CD4-positive, alpha-beta T cell (primary cell): ENCODE measurements around the gene ADGRG1. TPM values are rescaled to one million over a fixed set of nuclear protein-coding genes. Genes with fewer than 3 reads are reported as not detected.

Experiments
- ATAC-seq: fragments of 200-7000 bp; cut with Tn5 transposase; one replicate; pipeline ENCODE4 v1.10.0; 2022; ENCODE audit warnings: mild to moderate bottlenecking; ENCODE audit not compliant: poor library complexity
- CTCF ChIA-PET: fragments of 350-600 bp; sonication (Branson Sonifier 250); formaldehyde crosslinking; loops from one replicate; lab custom pipeline; 2021; ENCODE audit warnings: antibody characterized with exemption, inconsistent platforms; lab: Charles Lee
- POLR2A ChIA-PET: fragments of 350-600 bp; sonication (Branson Sonifier 250); formaldehyde crosslinking; loops from one replicate; lab custom pipeline; 2021; ENCODE audit warnings: antibody characterized with exemption, inconsistent platforms; lab: Charles Lee
- DNase-seq, 14 experiments: peaks; one replicate each; pipeline ENCODE4 v3.0.0-alpha.2; 2013 to 2020; ENCODE audit warnings: mixed read lengths in 2 of 14
- H3K27ac ChIP-seq, 2 donors: one replicate each; pipeline versions ENCODE4 v1.5.1 to v1.7.0; 2013; ENCODE audit warnings: low read length in 2 of 2, low read depth in 1 of 2, mild to moderate bottlenecking in 1 of 2
- H3K27me3 ChIP-seq, 2 experiments: 1 replicate in 1 of 2; 2 replicates in 1 of 2; pipeline versions ENCODE4 v1.6.1 to v1.7.0; 2013; ENCODE audit warnings: low read length in 2 of 2, control low read depth in 1 of 2, mild to moderate bottlenecking in 1 of 2, moderate library complexity in 1 of 2; ENCODE audit not compliant: insufficient read depth in 2 of 2, control insufficient read depth in 1 of 2
- H3K36me3 ChIP-seq: one replicate; pipeline ENCODE4 v1.6.1; 2013; ENCODE audit warnings: low read length, control low read depth; ENCODE audit not compliant: insufficient read depth
- H3K4me1 ChIP-seq: one replicate; pipeline ENCODE4 v1.6.1; 2013; ENCODE audit warnings: low read length, control low read depth; ENCODE audit not compliant: insufficient read depth
- H3K4me3 ChIP-seq: one replicate; pipeline ENCODE4 v1.5.1; 2013; ENCODE audit warnings: mild to moderate bottlenecking, low read length, moderate library complexity
- H3K9me3 ChIP-seq, 2 experiments: 1 replicate in 1 of 2; 2 replicates in 1 of 2; pipeline versions ENCODE4 v1.6.1 to v1.7.0; 2013; ENCODE audit warnings: low read length in 2 of 2, mild to moderate bottlenecking in 2 of 2, control low read depth in 1 of 2, moderate library complexity in 1 of 2; ENCODE audit not compliant: control insufficient read depth in 1 of 2, insufficient read depth in 1 of 2
- H3K27ac Mint-ChIP-seq: one replicate; pipeline ENCODE4 v1.8.0; 2020; ENCODE audit warnings: mixed read lengths
- H3K27me3 Mint-ChIP-seq: one replicate; pipeline ENCODE4 v1.8.0; 2021; ENCODE audit warnings: mixed read lengths
- H3K36me3 Mint-ChIP-seq: one replicate; pipeline ENCODE4 v1.8.0; 2021; ENCODE audit warnings: low read depth, mixed read lengths
- H3K4me1 Mint-ChIP-seq: one replicate; pipeline ENCODE4 v1.8.0; 2021; ENCODE audit warnings: low read depth, mixed read lengths
- H3K4me3 Mint-ChIP-seq: one replicate; pipeline ENCODE4 v1.8.0; 2020; ENCODE audit warnings: mild to moderate bottlenecking, mixed read lengths
- H3K9me3 Mint-ChIP-seq: one replicate; pipeline ENCODE4 v1.8.0; 2020; ENCODE audit warnings: mixed read lengths
- intact Hi-C, 2 experiments: fragments of 100-400 bp; cut with DNase I in 1 of 2; cut with micrococcal nuclease in 1 of 2; formaldehyde crosslinking; loops; one replicate each; pipeline versions ENCODE4 v1.15.1 to v1.9.0; 2023 to 2025; cut with DNase I, micrococcal nuclease
- polyA plus RNA-seq, 2 donors: library from polyadenylated mRNA; unstranded; fragments of 120-200 nt; gene quantifications; one replicate each; pipeline ENCODE4 v1.2.1, GENCODE V29; 2013
- total RNA-seq, 174 experiments: library from RNA in 2 of 174; stranded (reverse) in 2 of 174; gene quantifications; one replicate each; pipeline ENCODE4 v1.2.3 and lab custom pipeline; 2021 to 2026
- TF ChIP-seq, protein P1 (sequence below): fragments of 200-600 bp; IDR thresholded peaks from one replicate; pipeline ENCODE4 v1.8.0; 2022; ENCODE audit warnings: antibody characterized with exemption, mild to moderate bottlenecking

Gene ADGRG1
- 1 to 10 TPM; 1.8 to 2.3 TPM for total RNA-seq
- 10.2 TPM for polyA plus RNA-seq (2013, experiment 1 of 2)
- 5.7 TPM for polyA plus RNA-seq (2013, experiment 2 of 2)
- 0.53 to 28.0 (median 2.6) reads per million in 172 experiments for total RNA-seq (lab: John Stamatoyannopoulos, UW)

DNA sequence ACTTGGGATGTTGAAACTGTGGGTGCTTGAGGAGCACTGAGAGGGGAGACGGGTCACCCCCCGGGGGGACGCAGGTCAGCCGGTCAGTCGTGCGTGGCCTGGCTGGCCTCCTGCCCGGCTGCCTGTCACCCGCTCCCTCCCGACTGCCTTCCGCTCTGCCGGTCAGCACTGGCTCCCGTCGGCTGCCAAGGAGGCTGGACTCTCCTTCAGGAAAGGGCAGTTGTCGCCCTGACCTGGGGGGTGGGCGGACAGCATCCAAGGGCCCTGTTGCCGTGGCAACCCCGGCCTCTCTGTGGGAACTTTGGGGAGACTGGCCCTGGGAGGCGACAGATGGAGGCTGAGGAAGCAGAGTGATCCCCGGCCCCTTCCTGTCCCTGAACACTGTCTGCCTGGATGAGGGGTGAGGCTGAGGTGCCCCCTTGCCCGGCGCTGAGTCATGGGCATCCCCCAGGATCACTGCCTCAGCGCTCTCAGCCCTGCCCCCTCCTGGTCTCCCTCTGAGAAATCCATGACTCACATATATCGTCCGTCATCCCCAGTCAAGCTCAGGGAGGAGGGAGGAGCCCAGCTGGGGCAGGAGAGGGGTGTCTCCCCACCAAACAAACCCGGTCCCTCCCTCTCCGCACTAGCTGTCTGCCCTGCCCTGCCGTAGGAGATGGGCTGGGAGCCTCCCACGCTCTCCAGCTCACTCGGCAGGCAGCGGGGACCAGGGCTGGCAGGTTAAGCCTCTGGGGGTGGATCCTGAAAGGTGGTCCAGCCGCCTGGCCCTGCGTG is at the start of gene ADGRG1:
TSS of gene ADGRG1 (plus strand) at position 623 of the 774 bp plus-strand sequence. CDS start 21,658 bp downstream, outside the sequence.
- POLR2A ChIA-PET, result no interaction called here
- Mint-ChIP-seq H3K27ac (no peak within 1 kb of the TSS), H3K4me3 (no peak within 1 kb of the TSS), H3K27me3 (peaks cover 32% of the 10 kb centered on the region), H3K36me3 (no peaks in the 10 kb centered on the region), H3K9me3 (no peaks in the 10 kb centered on the region), H3K4me1 (peaks cover 8% of the 10 kb centered on the region)
- Histone ChIP-seq H3K4me3 (peak within 1 kb of the TSS; percentile 30), H3K4me1 (peaks cover 18% of the 10 kb centered on the region), H3K9me3 (peaks cover 0 to 14% of the 10 kb centered on the region in 2 experiments), H3K36me3 (no peaks in the 10 kb centered on the region), H3K27ac (no peak within 1 kb of the TSS), H3K27me3 (peaks cover 17 to 25% of the 10 kb centered on the region in 2 experiments)
- ATAC-seq (peak; percentile 68), DNase-seq (peak in 5 of 14 experiments; percentile 22 to 70 (median 56))
- TF ChIP-seq, protein P1, sequence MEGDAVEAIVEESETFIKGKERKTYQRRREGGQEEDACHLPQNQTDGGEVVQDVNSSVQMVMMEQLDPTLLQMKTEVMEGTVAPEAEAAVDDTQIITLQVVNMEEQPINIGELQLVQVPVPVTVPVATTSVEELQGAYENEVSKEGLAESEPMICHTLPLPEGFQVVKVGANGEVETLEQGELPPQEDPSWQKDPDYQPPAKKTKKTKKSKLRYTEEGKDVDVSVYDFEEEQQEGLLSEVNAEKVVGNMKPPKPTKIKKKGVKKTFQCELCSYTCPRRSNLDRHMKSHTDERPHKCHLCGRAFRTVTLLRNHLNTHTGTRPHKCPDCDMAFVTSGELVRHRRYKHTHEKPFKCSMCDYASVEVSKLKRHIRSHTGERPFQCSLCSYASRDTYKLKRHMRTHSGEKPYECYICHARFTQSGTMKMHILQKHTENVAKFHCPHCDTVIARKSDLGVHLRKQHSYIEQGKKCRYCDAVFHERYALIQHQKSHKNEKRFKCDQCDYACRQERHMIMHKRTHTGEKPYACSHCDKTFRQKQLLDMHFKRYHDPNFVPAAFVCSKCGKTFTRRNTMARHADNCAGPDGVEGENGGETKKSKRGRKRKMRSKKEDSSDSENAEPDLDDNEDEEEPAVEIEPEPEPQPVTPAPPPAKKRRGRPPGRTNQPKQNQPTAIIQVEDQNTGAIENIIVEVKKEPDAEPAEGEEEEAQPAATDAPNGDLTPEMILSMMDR, result no peak
- intact Hi-C loops, result no loop called here
- CTCF ChIA-PET, result no interaction called here

DNA sequence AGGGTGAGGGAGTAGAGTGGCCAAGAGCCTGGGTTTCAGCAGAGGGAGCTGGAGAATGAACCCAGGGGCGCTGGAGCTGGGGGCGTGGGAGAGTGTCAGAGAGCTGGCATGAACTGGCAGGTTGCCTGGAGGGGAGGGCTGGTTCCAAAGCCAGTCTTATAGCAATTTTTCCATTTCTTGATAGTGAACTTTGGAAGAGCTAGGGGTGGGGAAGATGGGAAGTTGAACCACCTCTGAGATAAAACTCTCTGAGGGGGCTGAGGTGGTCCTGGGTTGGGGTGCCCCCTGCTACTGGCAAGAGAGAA is 49.1 kb upstream of the ADGRG1 start:
- ChIA-PET CTCF (no interaction called here), POLR2A (no interaction called here)
- no peak overlapping the region for H3K4me3 Mint-ChIP-seq

DNA sequence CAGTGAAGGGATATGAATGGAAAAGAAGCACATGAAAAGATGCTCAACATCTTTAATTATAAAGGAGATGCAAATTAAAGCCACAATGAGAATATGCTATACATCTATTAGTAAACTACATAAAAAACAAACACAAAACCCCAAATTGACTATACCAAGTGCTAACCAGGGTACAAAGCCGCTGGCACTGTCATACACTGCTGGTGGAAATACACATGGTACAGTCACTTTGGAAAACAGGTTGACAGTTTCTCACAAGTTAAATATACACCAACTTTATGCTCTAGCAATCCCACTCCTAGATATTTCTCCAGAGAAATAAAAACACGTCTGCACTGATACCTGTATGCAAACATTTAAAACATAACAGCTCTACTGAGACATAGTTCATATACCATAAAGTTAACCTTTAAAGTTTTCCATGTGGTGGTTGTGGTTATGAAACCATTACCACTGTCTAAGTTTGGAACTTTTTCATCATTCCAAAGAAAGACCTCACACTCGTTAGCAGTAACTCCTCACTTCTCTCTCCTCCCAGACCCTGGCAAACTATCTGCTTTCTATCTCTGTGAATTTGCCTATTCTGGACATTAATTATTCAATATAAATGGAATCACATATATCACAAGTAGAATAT is 43.3 kb upstream of the ADGRG1 start:
- H3K4me1 Mint-ChIP-seq, result peaks cover under 1% of the 10 kb centered on the region
- H3K4me1 ChIP-seq, result no peaks in the 10 kb centered on the region
- TF ChIP-seq, protein P1, result no peak
- intact Hi-C loops, result no loop called here
- ATAC-seq (no peak), DNase-seq (no peak)
- H3K9me3 ChIP-seq, result no peaks in the 10 kb centered on the region
- H3K9me3 Mint-ChIP-seq, result no peaks in the 10 kb centered on the region
- no peaks in the 10 kb centered on the region for H3K27me3 ChIP-seq
- POLR2A ChIA-PET, result no interaction called here
- no peak overlapping the region for H3K4me3 Mint-ChIP-seq
- CTCF ChIA-PET, result interaction anchor here (0.8 kb wide), 1 partner anchor 9 kb away, joined by 4 read pairs; no protein-coding TSS in a partner anchor
- H3K27ac Mint-ChIP-seq, result no peak overlapping the region
- peaks cover 4% of the 10 kb centered on the region for H3K27me3 Mint-ChIP-seq
- no peak overlapping the region for H3K27ac ChIP-seq
- H3K36me3 ChIP-seq, result no peaks in the 10 kb centered on the region
- no peak overlapping the region for H3K4me3 ChIP-seq
- H3K36me3 Mint-ChIP-seq, result no peaks in the 10 kb centered on the region

More for the DNA sequence above, 49.1 kb upstream of the ADGRG1 start:
- TF ChIP-seq, protein P1, result no peak
- H3K4me1 Mint-ChIP-seq, result peaks cover 29% of the 10 kb centered on the region
- Histone ChIP-seq H3K27me3 (no peaks in the 10 kb centered on the region), H3K9me3 (no peaks in the 10 kb centered on the region), H3K4me1 (peaks cover 35% of the 10 kb centered on the region), H3K36me3 (no peaks in the 10 kb centered on the region), H3K4me3 (no peak overlapping the region), H3K27ac (no peak overlapping the region)
- H3K27me3 Mint-ChIP-seq, result peaks cover 7% of the 10 kb centered on the region
- no peak for ATAC-seq
- no peaks in the 10 kb centered on the region for H3K9me3 Mint-ChIP-seq
- H3K27ac Mint-ChIP-seq, result peak overlapping the region; percentile 8
- intact Hi-C loops, result loop anchor here (5.0 kb wide), 4 partner anchors 138 to 908 kb away; no protein-coding TSS in a partner anchor
- no peak for DNase-seq
- no peaks in the 10 kb centered on the region for H3K36me3 Mint-ChIP-seq
